Right atrium auricular region (tissue), 2 donors: Measurements from ENCODE around the gene SYNC. TPM values are rescaled to one million over a fixed set of nuclear protein-coding genes. Genes with fewer than 3 reads are reported as not detected.
"Not testable (repeated sequence)": the region's sequence is repeated elsewhere in the genome, so short reads cannot be mapped to it uniquely, and the experiment has no call there.

Source experiments
- DNase-seq: peaks from one replicate; pipeline ENCODE4 v3.0.0-alpha.2; 2019; ENCODE audit warnings: low spot score
- H3K27ac ChIP-seq, 2 donors: fragments of 200-600 bp; sonication (generic); 1 replicate in 1 of 2; 2 replicates in 1 of 2; pipeline ENCODE4 v1.5.1; 2016 to 2019
- H3K27me3 ChIP-seq, 2 donors: fragments of 200-600 bp; sonication (generic); one replicate each; pipeline versions ENCODE4 v1.5.1 to v1.6.0; 2017 to 2019
- H3K36me3 ChIP-seq: fragments of 200-600 bp; sonication (generic); one replicate; pipeline ENCODE4 v1.5.1; 2016
- H3K4me1 ChIP-seq, 2 donors: fragments of 200-600 bp; sonication (generic); one replicate each; pipeline versions ENCODE4 v1.5.1 to v1.6.0; 2017 to 2019
- H3K4me3 ChIP-seq, 2 donors: fragments of 200-600 bp; sonication (generic); 1 replicate in 1 of 2; 2 replicates in 1 of 2; pipeline ENCODE4 v1.5.1; 2017 to 2019; ENCODE audit warnings: mild to moderate bottlenecking in 1 of 2, moderate library complexity in 1 of 2
- H3K9me3 ChIP-seq, 2 donors: fragments of 200-600 bp; sonication (generic); one replicate each; pipeline ENCODE4 v1.5.1; 2019
- CTCF ChIP-seq, 2 donors: fragments of 200-600 bp; sonication (generic); IDR thresholded peaks; one replicate each; pipeline ENCODE4 v1.5.1; 2019; ENCODE audit warnings: antibody characterized with exemption in 2 of 2
- total RNA-seq, 2 donors: library from RNA; depleted of rRNA; stranded (reverse); fragments of >200 nt; gene quantifications; one replicate each; pipeline ENCODE4 v1.1.0, GENCODE V29; 2016

SYNC gene
- total RNA-seq, 2 donors from 2014 or later, result 19.0 to 32.8 TPM

DNA sequence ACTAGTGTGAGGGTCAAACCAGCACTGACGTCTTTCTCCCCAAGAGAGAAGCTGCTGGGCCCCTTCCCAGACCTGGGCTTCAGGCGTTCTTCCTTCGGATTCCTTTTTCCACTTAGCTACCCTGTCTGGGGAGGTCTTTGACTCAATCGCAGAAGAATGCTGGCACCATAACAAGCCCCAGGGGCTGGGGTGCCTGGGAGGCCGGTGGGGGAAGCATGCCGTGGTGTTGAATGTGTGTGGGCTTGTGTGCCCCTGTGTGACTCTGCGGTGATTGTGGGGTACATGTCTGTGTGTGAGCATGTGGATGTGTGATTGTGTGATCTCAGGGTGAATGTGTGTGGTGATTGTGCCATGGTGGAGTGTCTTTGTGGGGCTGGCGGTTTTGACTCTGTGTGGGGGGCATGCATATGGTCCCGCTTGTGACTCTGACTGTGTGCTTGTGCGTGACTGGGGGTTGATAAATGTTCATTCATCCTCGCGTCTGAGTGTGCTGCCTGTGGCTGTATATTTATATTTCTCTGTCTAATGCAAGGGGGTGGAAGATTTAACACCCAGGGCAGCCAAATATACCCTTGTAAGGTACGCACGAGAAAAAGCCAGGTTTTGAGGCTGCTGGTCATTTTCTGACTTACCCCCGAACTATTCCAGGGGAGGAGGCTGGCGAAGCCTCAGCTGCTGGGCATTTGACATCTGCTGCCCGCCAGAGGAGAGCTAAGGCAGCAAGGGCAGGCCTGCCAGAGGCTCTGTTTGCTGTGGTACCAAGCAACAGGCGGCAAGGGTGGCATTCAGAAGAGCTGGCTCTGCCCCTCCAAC lies 1.1 kb upstream of the SYNC start:
- peak overlapping the region; percentile 94 for H3K27ac ChIP-seq
- H3K9me3 ChIP-seq, result no peaks in the 10 kb centered on the region
- no peak for TF ChIP-seq CTCF (IDR thresholded peaks at IDR 0.05)
- no peaks in the 10 kb centered on the region for H3K27me3 ChIP-seq
- DNase-seq, result no peak
- H3K4me1 ChIP-seq, result peaks cover 0 to 37% of the 10 kb centered on the region in 2 donors
- peak overlapping the region in 1 of 2 donors; percentile 73 for H3K4me3 ChIP-seq
- H3K36me3 ChIP-seq, result no peaks in the 10 kb centered on the region

- DNase-seq, result no peak
- peaks cover 0 to 37% of the 10 kb centered on the region in 2 donors for H3K4me1 ChIP-seq
- TF ChIP-seq CTCF (IDR thresholded peaks at IDR 0.05), result no peak
These were observed 495 bp downstream of the SYNC start for GRCh38 chr1:32701951-32702598.

DNA sequence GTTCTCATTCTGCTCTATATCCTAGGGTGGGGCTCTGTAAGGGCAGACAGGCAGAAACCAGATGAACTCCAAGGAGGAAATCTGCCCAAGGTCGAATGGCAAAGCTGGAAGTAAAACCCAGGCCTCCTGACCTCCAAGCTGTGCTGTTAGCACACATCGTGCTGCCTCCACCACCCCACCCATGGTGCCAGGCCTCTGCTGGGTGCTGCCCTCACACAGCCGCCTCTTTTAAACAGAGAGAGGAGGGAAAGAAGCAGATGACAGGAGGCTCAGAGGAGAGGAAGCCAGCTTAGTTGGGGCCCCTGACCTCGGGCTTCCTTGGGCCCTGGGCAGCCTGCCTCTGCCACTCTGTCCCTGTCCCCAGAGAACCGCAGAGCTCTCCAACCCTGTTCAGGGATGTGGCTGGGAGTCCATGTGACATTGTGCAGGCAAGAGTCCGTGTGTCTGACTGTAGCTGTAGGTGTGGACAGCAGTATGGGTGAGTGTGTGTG lies 1.1 kb downstream of the SYNC start:
- no peak for TF ChIP-seq CTCF (IDR thresholded peaks at IDR 0.05)
- H3K4me1 ChIP-seq, result peaks cover 0 to 37% of the 10 kb centered on the region in 2 donors
- no peaks in the 10 kb centered on the region for H3K27me3 ChIP-seq
- DNase-seq, result no peak
- no peaks in the 10 kb centered on the region for H3K9me3 ChIP-seq
- peak overlapping the region in 1 of 2 donors; percentile 73 for H3K4me3 ChIP-seq
- no peaks in the 10 kb centered on the region for H3K36me3 ChIP-seq
- peak overlapping the region; percentile 94 for H3K27ac ChIP-seq

More at GRCh38 chr1:32701951-32702598, 495 bp downstream of the SYNC start:
- Histone ChIP-seq H3K9me3 (no peaks in the 10 kb centered on the region), H3K27ac (peak overlapping the region; percentile 94), H3K27me3 (no peaks in the 10 kb centered on the region), H3K36me3 (no peaks in the 10 kb centered on the region), H3K4me3 (peak overlapping the region; percentile 56 to 73)

DNA sequence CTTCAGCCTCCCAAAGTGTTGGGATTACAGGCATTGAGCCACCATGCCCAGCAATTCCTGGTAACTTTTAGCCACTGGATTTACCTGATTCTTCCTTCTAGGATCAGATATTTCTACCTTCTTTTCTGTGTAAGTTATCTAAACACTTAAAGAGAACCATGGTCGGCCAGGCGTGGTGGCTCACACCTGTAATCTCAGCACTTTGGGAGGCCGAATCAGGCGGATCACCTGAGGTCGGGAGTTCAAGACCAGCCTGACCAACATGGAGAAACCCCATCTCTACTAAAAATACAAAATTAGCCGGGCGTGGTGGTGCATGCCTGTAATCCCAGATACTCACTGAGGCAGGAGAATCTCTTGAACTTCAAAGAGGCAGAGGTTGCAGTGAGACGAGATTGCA lies 5.6 kb downstream of the SYNC start:
- H3K36me3 ChIP-seq, H3K4me3 ChIP-seq, H3K27me3 ChIP-seq, H3K27ac ChIP-seq, H3K9me3 ChIP-seq, DNase-seq: not testable (repeated sequence)
- peaks cover 0 to 35% of the 10 kb centered on the region in 2 donors for H3K4me1 ChIP-seq

DNA sequence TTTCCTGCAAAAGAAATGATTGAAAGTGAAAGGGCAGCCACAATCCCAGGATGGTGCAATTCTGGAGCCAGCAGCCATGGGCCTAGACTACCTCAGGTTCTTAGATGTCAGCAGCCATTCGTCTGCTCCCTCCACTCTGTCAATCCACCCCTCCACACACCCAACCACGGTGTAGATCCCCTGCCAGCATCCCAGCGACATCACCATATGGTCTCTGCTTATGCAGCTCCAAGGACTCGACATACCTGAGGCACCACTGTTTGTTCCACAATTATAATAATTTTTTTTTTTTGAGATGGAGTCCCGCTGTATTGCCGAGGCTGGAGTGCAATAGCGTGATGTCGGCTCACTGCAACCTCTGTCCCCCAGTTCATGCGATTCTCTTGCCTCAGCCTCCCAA lies 6.5 kb downstream of the SYNC start:
- Histone ChIP-seq H3K36me3 (no peaks in the 10 kb centered on the region), H3K9me3 (no peaks in the 10 kb centered on the region), H3K27me3 (no peaks in the 10 kb centered on the region), H3K4me1 (peaks cover 0 to 26% of the 10 kb centered on the region in 2 donors), H3K27ac (no peak overlapping the region), H3K4me3 (no peak overlapping the region)
- no peak for DNase-seq
- no peak for TF ChIP-seq CTCF (IDR thresholded peaks at IDR 0.05)
